HG02571 (cell line): ENCODE results near the gene RUVBL2.
"Not testable (repeated sequence)": the region's sequence is repeated elsewhere in the genome, so short reads cannot be mapped to it uniquely, and the experiment has no call there.

Source experiments
- ATAC-seq: cut with Tn5 transposase; IDR thresholded peaks from one replicate; pipeline ENCODE4 v1.9.1; 2021; ENCODE audit warnings: mild to moderate bottlenecking, moderate library complexity; ENCODE audit not compliant: unreplicated experiment

Gene RUVBL2

DNA sequence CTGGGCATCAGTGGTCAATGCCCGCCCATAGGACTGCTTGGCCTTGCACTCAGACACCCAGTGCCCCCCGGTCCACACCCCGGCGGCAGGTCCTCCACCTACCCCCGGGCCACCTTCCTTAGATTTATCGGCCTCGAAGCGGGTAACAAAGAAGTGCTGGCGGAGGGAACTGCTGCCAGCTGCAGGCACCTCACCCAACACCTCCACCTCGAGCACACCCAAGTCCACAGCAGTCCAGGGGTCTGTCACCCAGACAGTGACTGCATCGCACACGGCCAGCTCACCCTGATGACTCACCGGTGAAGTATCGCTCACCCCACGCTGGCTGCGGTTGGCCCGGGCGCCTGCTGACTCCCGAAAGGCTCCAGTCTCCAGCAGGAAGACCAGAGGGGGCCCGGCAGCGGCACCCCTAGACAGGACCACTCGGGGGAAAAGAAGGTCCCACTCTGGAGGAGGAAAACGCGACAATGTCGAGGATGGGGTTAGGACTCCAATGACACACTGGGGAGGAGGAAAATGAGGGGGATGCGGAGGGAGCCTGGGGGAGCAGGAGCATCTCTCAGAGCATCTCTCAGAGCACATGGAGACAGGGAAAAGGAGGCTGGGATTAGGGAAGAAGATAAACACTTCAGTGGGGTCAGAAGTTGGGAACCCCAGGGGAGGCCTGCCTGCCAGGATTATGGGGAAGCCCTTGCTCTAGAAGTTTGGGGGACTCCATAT lies 45.0 kb downstream of the RUVBL2 start:
- ATAC-seq = not testable (repeated sequence)

DNA sequence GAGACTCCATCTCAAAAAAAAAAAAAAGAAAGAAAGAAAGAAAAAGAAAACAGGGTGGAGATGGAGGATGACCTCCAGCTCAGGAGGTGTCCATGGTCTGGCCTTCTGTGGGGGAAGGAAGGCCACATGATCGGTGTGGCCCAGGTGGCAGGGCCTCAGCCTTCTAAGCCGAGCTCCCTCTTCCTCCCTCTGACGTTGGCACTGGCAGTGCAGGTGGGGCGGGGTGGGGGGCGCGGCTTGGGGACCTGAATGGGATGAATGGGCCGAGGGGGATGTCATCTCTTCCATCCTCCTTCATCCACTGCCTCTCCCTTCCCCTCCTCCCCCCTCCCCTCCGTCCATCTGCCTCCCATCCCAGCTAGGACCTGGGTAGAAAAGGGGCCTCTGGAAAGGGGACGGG lies 46.0 kb downstream of the RUVBL2 start:
- ATAC-seq = not testable (repeated sequence)

DNA sequence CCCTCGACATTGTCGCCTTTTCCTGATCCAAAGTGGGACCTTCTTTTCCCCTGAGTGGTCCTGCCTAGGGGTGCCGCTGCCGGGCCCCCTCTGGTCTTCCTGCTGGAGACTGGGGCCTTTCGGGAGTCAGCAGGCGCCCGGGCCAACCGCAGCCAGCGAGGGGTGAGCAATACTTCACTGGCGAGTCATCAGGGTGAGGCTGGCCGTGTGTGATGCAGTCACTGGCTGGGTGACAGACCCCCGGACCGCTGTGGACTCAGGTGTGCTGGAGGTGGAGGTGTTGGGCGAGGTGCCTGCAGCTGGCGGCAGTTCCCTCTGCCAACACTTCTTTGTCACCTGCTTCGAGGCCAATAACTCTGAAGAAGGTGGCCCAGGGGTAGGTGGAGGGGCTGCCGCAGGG lies 48.5 kb downstream of the RUVBL2 start:
- ATAC-seq = no peak

DNA sequence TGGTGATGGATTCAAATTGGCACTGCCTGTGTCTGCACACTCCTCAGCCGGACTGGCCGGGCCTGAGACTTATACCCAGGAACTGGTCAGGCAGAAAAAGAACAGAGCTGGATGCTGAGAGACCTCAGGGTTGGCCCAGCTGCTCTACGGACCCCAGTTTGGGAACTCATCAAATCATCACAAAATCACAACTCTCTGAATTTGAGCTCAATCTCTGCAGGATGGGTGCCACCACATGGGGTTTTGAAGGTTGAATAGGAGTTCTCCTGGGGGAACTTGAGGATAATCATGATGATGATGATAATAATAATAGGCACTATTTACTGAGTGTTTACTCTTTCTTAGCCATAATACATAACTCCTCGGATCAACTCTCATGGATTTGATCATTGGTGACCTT lies 49.0 kb downstream of the RUVBL2 start:
- not testable (repeated sequence) for ATAC-seq

DNA sequence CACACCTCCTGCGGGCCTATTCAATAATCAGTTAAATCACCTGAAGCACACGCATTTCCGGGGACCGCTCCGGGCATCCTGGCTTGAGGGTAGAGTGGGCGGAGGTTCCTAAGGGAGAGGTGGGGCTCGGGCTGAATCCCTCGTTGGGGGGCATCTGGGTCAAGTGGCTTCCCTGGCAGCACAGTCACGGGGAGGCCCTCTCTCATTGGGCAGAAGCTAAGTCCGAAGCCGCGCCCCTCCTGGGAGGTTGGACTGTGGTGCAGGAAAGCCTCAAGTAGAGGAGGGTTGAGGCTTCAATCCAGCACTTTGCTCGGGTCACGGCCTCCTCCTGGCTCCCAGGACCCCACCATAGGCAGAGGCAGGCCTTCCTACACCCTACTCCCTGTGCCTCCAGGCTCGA lies 49.9 kb downstream of the RUVBL2 start, which contains the start of gene CGB5:
Gene CGB5, plus strand, starts transcription at position 301 of the 400 bp plus-strand sequence. CDS start 362 bp downstream, outside the sequence.
- ATAC-seq = not testable (repeated sequence)

DNA sequence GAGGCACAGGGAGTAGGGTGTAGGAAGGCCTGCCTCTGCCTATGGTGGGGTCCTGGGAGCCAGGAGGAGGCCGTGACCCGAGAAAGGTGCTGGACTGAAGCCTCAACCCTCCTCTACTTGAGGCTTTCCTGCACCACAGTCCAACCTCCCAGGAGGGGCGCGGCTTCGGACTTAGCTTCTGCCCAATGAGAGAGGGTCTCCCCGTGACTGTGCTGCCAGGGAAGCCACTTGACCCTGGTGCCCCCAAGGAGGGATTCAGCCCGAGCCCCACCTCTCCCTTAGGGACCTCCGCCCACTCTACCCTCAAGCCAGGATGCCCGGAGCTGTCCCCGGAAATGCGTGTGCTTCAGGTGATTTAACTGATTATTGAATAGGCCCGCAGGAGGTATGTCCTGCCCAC lies 55.3 kb downstream of the RUVBL2 start, which contains the start of gene CGB8:
Gene CGB8, minus strand, starts transcription at position 101 of the 400 bp plus-strand sequence. CDS start 372 bp downstream, outside the sequence.
- not testable (repeated sequence) for ATAC-seq

DNA sequence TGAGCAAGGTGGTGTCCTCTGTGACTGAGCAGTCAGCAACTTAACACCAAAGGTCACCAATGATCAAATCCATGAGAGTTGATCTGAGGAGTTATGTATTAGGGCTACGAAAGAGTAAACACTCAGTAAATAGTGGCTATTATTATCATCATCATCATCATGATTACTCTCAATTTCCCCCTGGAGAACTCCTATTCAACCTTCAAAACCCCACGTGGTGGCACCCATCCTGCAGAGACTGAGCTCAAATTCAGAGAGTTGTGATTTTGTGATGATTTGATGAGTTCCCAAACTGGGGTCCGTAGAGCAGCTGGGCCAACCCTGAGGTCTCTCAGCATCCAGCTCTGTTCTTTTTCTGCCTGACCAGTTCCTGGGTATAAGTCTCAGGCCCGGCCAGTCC lies 56.1 kb downstream of the RUVBL2 start:
- not testable (repeated sequence) for ATAC-seq

DNA sequence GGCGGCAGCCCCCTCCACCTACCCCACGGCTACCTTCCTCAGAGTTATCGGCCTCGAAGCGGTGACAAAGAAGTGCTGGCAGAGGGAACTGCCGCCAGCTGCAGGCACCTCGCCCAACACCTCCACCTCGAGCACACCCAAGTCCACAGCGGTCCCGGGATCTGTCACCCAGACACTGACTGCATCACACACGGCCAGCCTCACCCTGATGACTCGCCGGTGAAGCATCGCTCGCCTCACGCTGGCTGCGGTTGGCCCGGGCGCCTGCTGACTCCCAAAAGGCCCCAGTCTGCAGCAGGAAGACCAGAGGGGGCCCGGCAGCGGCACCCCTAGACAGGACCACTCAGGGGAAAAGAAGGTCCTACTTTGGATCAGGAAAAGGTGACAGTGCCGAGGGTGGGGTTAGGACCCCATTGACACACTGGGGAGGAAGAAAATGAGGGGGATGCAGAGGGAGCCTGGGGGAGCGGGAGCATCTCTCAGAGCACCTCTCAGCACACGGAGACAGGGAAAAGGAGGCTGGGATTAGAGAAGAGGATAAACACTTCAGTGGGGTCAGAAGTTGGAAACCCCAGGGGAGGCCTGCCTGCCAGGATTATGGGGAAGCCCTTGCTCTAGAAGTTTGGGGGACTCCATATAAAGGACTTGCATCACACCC lies 56.8 kb downstream of the RUVBL2 start:
- ATAC-seq = not testable (repeated sequence)

DNA sequence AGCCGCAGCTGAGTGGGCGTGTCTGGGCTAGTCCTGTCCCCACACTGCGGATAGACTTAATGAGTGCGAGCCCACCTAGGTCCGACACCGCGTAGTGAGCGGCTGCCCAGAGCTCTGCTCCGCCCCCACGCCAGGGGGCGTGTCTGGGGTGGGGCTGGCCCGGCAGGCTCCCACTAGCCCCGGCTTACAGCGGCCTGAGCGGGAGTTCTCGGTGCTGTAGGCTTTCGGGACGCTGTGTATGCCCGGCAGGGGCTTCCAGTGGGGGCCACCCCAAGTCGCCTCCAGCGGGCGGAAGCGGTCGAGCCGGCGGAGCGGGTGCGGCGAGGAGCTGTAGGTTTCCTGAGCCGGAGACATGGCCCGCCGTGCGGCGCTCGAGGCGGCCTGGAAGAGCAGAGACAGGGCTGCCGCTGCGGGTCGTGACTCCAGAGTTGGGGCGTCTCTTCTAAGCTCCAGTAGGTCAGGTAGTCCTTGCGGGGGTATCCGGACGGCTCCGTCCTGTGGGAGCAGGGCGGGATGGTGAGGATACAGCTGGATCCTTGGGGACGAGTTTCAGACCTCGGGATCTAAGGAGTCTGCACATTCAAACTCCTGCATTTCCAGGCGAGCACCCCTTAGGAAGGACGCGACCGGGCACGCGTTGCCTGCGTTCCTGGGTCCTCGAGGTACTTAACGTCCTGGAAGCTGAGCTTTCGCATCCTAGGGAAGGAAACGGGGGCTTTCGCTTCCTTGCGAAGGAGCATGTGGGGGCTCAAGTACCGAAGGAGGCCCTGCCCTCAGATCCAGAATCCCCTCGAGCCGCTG lies 62.6 kb downstream of the RUVBL2 start:
- ATAC-seq = no peak

DNA sequence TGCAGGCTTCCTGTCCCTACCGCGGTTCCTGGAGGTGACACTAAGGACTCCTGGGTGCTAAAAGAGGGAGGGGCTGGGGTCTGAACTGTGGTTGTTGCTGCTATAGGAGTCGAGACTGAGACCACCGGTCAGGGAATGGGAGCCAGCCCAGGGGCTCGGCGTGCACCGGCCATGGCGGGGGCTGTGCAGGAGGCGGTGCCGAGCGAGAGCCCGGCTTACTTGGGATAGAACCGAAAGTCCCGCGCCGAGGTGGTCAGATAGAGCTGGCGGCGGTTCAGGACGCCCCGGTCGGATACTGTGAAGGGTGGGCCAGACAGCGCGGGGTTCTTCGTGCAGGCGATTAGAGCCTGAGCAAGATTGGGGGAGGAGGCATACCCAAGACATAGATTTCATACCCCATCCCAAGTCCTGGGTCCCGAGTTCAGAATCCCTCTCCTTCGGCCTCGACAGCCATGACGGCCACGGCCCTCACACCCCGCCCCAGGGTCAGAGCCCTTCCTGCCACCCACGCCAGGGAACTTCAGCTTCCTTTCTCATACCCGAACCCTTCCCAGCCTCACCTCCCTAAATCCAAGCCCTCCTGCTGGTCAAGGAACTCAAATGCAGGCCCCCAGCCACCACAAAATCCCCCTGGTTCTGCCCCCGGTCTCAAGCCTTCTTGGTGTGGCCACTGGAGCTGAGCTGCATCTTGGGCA lies 63.4 kb downstream of the RUVBL2 start:
- not testable (repeated sequence) for ATAC-seq

DNA sequence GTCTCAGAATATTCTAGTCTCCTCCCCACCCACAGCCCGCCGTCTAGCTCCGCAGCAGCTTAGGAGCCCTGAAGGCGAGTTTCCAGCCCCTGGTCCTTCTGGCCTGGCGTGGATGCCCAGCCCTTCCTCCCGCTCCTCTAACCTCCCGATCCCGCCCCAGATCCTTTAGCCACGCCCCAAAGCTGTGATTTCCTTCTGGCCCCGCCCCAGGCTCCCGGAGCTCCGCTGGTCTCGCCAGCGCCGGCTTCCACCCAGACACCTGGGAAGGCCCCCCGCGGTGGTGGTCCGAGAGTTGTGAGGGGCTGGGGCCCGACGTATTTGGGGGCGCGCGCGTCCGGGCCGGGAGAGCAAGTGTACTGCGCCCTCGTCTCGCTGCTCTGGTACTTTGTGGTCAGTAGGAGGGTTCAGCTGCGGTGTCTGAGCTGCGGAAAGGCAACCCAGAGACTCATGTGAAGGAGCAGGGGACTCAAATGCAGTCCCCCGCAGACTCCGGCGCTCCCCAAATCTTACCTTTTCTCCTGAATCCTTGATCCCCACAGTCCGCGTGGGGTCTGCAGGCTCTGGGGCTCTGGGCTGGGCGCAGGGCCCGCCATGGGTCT lies 64.0 kb downstream of the RUVBL2 start, which contains the start of gene CGB7:
Gene CGB7, minus strand, starts transcription at position 114 of the 599 bp plus-strand sequence. CDS start 2,374 bp downstream, outside the sequence.
- ATAC-seq = no peak

DNA sequence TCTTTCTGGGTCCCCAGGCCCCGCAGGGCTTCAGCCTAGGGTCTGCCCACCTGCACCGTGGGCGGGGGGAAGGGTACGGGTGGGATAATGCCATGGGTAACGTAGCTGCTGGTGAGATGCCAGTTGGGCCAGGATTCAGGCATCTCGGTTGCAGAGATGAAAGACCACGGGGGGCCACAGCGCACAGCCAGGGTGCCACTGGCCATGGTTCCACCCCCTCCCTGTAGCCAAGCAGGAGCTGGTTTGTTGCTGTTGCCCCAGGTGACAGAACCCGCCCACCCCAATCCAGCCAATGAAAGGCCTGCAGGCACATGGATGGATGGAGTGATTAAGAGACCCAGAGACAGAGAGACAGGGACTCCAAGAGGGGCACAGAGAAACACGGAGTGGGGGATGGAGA lies 64.9 kb downstream of the RUVBL2 start:
- ATAC-seq = no peak

DNA sequence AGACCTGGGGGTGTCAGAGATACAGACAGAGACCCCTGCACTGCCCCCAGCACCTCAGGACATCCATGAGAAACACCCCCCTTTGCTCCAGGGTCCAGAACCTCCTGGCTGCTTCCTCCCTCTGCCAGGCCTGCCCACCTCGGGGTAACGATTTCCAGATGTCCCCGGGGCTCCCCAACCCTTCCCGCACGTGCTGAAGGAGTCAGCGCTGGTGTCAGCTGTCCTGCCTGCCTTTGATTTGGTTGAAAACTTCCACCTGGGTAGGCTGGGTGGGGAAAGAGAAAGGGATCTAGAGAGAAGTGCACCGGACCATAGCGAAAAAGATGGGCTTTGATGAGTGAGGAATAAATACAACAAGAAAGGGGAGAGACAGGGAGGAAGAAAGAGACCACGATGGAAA lies 65.4 kb downstream of the RUVBL2 start:
- ATAC-seq = no peak

DNA sequence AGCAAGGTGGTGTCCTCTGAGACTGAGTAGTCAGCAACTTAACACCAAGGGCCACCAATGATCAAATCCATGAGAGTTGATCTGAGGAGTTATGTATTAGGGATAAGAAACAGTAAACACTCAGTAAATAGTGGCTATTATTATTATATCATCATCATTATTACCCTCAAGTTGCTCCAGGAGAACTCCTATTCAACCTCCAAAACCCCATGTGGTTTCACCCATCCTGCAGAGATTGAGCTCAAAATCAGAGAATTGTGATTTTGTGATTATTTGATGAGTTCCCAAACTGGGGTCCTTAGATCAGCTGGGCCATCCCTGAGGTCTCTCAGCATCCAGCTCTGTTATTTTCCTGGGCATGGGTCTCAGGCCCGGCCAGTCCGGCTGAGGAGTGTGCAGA lies 67.3 kb downstream of the RUVBL2 start:
- no peak for ATAC-seq

DNA sequence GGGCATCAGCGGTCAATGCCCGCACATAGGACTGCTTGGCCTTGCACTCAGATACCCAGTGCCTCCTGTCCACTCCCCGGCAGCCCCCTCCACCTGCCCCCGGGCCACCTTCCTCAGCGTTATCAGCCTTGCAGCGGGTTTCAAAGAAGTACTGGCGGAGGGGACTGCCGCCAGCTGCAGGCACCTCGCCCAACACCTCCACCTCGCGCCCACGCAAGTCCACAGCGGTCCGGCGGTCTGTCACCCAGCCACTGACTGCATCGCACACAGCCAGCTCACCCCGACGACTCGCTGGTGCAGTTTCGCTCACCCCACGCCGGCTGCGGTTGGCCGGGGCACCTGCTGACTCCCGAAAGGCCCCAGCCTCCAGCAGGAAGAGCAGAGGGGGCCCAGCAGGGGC lies 67.8 kb downstream of the RUVBL2 start:
- no peak for ATAC-seq

DNA sequence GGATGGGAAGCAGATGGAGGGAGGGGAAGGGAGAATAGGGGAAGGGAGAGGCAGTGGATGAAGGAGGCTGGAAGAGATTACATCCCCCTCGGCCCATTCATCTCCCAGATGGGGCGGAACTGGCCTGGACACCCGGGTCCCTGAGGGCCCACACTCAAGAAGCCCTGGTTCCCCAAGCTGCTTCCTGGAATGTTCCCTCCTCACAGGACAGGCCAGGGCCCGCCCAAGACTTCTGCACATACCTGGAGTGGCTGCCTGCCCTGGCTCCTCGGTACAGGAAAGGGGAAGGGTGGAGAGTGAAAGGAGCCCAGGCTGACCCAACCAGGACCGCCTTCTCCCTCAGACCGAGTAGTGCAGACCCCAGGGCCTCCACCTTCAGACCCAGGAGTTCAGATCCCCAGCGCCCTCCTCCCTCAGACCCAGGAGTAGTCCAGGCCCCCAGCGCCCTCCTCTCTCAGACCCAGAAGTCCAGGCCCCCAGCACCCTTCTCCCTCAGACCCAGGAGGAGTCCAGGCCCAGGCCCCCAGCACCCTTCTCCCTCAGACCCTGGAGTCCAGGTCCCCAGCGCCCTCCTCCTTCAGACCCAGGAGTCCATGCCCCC lies 70.4 kb downstream of the RUVBL2 start:
- ATAC-seq = no peak

DNA sequence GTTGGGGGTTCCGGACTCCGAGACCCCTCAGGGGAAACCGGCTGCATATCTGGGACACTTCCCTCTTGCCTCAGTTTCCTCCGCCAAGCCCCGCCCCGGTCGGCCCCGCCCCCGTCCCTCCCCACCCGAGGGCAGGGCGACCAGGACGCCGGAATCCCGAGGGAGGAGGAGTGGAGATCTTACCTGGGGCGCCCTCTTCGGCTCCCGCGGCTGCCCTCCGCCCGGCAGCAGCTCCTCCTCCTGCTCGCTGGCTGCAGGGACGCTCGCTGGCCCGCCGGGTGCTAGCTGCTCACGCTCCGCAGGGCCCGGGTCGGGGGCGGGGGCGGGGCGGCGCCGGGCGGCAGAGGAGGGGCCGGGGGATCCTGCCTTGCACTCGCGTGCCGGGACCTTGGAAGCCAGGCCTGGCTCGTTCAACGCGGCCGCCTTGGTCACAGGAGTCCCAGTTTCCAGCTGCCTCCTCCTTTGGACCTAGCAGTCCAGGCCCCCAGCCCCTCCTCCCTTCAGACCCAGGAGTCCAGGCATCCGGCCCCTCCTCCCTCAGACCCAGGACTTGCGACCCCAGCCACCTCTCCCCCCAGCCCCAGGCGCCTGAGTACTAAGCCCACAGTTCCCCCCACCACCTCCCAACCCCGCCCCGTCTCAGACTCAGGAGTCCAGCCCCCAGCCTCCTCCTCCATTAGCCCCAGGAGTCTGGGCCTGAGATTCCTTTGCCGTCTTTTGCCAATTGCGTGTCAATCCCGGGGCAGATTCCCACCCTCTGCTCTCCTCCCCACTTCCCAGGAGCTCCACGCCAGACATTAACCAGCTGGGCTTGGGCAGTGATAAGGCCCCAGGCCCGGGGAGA lies 71.3 kb downstream of the RUVBL2 start, which contains the start of gene NTF4:
Gene NTF4, minus strand, starts transcription at position 51 of the 844 bp plus-strand sequence. CDS start 2,821 bp downstream, outside the sequence.
- ATAC-seq = no peak
